CD4-positive, alpha-beta memory T cell (primary cell): ENCODE measurements around the gene HSD3B1. TPM values are rescaled to one million over a fixed set of nuclear protein-coding genes. Genes with fewer than 3 reads are reported as not detected.

Source experiments
- CTCF ChIA-PET: fragments of 350-600 bp; sonication (Branson Sonifier 250); formaldehyde crosslinking; loops from one replicate; lab custom pipeline; 2021; ENCODE audit warnings: inconsistent platforms; ENCODE audit not compliant: partially characterized antibody; lab: Charles Lee
- POLR2A ChIA-PET: fragments of 350-600 bp; sonication (Branson Sonifier 250); formaldehyde crosslinking; loops from one replicate; lab custom pipeline; 2021; ENCODE audit not compliant: partially characterized antibody; lab: Charles Lee
- DNase-seq, 5 donors: peaks; one replicate each; pipeline versions ENCODE4 v3.0.0 to v3.0.0-alpha.2; 2020 to 2022; ENCODE audit warnings: mixed read lengths in 1 of 5
- H3K27ac ChIP-seq: one replicate; pipeline ENCODE4 v1.7.0; 2013; ENCODE audit warnings: low read depth, low read length
- H3K27me3 ChIP-seq: 2 replicates; pipeline ENCODE4 v1.7.0; 2013; ENCODE audit warnings: mild to moderate bottlenecking, low read length, moderate library complexity; ENCODE audit not compliant: insufficient read depth
- H3K36me3 ChIP-seq: 2 replicates; pipeline ENCODE4 v1.7.0; 2013; ENCODE audit warnings: mild to moderate bottlenecking, low read length, moderate library complexity; ENCODE audit not compliant: insufficient read depth
- H3K4me1 ChIP-seq: 2 replicates; pipeline ENCODE4 v1.7.0; 2013; ENCODE audit warnings: mild to moderate bottlenecking, low read length, moderate library complexity; ENCODE audit not compliant: insufficient read depth
- H3K4me3 ChIP-seq, 2 donors: one replicate each; pipeline ENCODE4 v1.7.0; 2013; ENCODE audit warnings: low read length in 2 of 2, mild to moderate bottlenecking in 1 of 2
- H3K9me3 ChIP-seq, 2 donors: one replicate each; pipeline ENCODE4 v1.7.0; 2013; ENCODE audit warnings: low read length in 2 of 2, control low read depth in 1 of 2; ENCODE audit not compliant: control insufficient read depth in 1 of 2
- H3K27ac Mint-ChIP-seq, 7 donors: one replicate each; pipeline ENCODE4 v1.8.0; 2020 to 2021; ENCODE audit warnings: mixed read lengths in 7 of 7, mild to moderate bottlenecking in 6 of 7, inconsistent platforms in 3 of 7, moderate library complexity in 3 of 7
- H3K27me3 Mint-ChIP-seq, 2 donors: one replicate each; pipeline ENCODE4 v1.8.0; 2020 to 2021; ENCODE audit warnings: mixed read lengths in 2 of 2
- H3K36me3 Mint-ChIP-seq, 2 donors: one replicate each; pipeline ENCODE4 v1.8.0; 2020 to 2021; ENCODE audit warnings: mixed read lengths in 2 of 2, inconsistent platforms in 1 of 2, mild to moderate bottlenecking in 1 of 2
- H3K4me1 Mint-ChIP-seq, 4 donors: one replicate each; pipeline ENCODE4 v1.8.0; 2020 to 2021; ENCODE audit warnings: mixed read lengths in 4 of 4, mild to moderate bottlenecking in 1 of 4
- H3K4me3 Mint-ChIP-seq, 8 donors: one replicate each; pipeline ENCODE4 v1.8.0; 2020 to 2021; ENCODE audit warnings: mixed read lengths in 8 of 8, mild to moderate bottlenecking in 7 of 8, moderate library complexity in 6 of 8, inconsistent platforms in 3 of 8
- H3K9me3 Mint-ChIP-seq, 8 donors: one replicate each; pipeline ENCODE4 v1.8.0; 2020 to 2021; ENCODE audit warnings: mixed read lengths in 8 of 8, mild to moderate bottlenecking in 5 of 8, inconsistent platforms in 3 of 8, moderate library complexity in 1 of 8
- intact Hi-C: fragments of 100-400 bp; cut with micrococcal nuclease; formaldehyde crosslinking; loops from one replicate; pipeline ENCODE4 v1.15.1; 2023
- polyA plus RNA-seq, 2 donors: library from polyadenylated mRNA; unstranded; fragments of 300-500 nt; fragmentation: Illumina TruSeq; gene quantifications; one replicate each; pipeline ENCODE4 v1.2.3, GENCODE V29; 2021
- total RNA-seq, 2 experiments: library from RNA; stranded (reverse); gene quantifications; one replicate each; pipeline ENCODE4 v1.2.3, GENCODE V29; 2021

The HSD3B1 gene
- total RNA-seq (not detected), polyA plus RNA-seq (not detected)

DNA sequence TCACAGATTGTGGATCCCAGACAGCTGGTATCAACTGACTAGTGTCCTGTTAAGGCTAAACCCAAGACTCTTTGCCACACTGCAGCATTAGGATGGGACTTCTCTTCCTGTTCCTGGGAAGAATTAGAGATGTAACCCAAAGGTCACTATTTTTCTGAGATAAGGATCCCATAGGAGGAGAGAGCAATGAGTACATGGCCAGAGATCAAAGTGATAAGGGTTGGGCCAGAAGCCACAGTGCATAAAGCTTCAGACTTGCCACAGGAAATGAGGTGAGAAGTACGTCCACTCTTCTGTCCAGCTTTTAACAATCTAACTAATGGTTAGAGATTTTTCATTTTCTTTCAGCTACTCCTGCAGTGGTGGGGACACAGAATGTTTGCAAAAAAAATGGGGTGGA, at the start of gene HSD3B1:
Gene HSD3B1, plus strand, starts transcription at position 270 of the 400 bp plus-strand sequence. CDS start 267 bp downstream, outside the sequence.
- no peaks in the 10 kb centered on the region for H3K27me3 Mint-ChIP-seq
- no peaks in the 10 kb centered on the region for H3K4me1 ChIP-seq
- no peaks in the 10 kb centered on the region for H3K36me3 ChIP-seq
- no peak within 1 kb of the TSS for H3K27ac Mint-ChIP-seq
- no peak for DNase-seq
- no peak within 1 kb of the TSS for H3K4me3 Mint-ChIP-seq
- intact Hi-C loops: no loop called here
- H3K27me3 ChIP-seq: no peaks in the 10 kb centered on the region
- H3K4me3 ChIP-seq: no peak within 1 kb of the TSS
- ChIA-PET POLR2A (no interaction called here), CTCF (no interaction called here)
- H3K27ac ChIP-seq: no peak within 1 kb of the TSS
- no peaks in the 10 kb centered on the region for H3K9me3 ChIP-seq
- peaks cover 0 to 7% (median 3%) of the 10 kb centered on the region in 8 donors for H3K9me3 Mint-ChIP-seq
- no peaks in the 10 kb centered on the region for H3K4me1 Mint-ChIP-seq
- H3K36me3 Mint-ChIP-seq: no peaks in the 10 kb centered on the region

DNA sequence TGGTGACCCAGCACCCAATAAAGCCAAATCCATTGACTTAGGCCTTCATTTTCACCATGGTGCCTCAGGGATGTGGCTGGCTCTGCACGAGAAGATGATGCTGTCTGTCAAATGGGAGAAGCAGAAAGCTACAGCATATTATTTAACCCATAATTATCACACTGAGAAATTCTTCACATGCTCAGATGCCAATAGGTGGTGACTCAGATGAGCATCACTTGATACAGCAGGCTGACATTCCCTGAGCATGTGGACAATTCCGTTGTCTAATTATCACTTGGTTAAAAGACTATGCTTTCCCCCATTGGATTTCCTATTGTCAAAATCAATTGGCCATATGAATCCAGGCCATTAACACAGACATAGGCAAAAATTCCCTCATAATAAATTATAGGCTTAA, 44.0 kb upstream of the HSD3B1 start:
- no peaks in the 10 kb centered on the region for H3K4me1 Mint-ChIP-seq
- Histone ChIP-seq H3K4me3 (no peak overlapping the region), H3K4me1 (no peaks in the 10 kb centered on the region), H3K27ac (no peak overlapping the region), H3K9me3 (no peaks in the 10 kb centered on the region), H3K36me3 (no peaks in the 10 kb centered on the region), H3K27me3 (no peaks in the 10 kb centered on the region)
- ChIA-PET CTCF (no interaction called here), POLR2A (no interaction called here)
- no peaks in the 10 kb centered on the region for H3K36me3 Mint-ChIP-seq
- H3K27ac Mint-ChIP-seq: no peak overlapping the region
- H3K9me3 Mint-ChIP-seq: peaks cover 0 to 2% (median 0%) of the 10 kb centered on the region in 8 donors
- H3K4me3 Mint-ChIP-seq: no peak overlapping the region
- H3K27me3 Mint-ChIP-seq: peaks cover 1 to 2% of the 10 kb centered on the region in 2 donors
- intact Hi-C loops: no loop called here
- no peak for DNase-seq

DNA sequence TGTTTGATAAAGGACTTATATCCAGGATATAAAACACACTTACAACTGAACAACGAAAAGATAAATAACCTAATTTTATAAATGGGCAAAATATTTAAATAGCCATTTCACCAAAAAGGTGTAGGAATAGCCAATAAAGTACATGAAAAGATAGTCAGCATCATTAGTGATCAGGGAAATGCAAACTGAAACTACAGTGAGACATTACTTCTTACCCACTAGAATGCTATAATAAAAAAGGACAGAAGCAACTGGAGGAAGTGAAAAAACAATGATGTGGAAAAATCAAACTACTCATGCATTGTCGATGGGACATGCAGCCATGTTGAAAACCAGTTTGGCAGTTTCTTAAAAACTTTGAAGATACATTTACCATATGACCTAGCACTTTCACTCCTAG, 43.4 kb upstream of the HSD3B1 start:
- no peaks in the 10 kb centered on the region for H3K4me1 ChIP-seq
- H3K9me3 ChIP-seq: no peaks in the 10 kb centered on the region
- CTCF ChIA-PET: no interaction called here
- DNase-seq: no peak
- Mint-ChIP-seq H3K27me3 (peaks cover 1 to 2% of the 10 kb centered on the region in 2 donors), H3K4me1 (no peaks in the 10 kb centered on the region), H3K4me3 (no peak overlapping the region), H3K27ac (no peak overlapping the region), H3K9me3 (peaks cover 0 to 2% (median 0%) of the 10 kb centered on the region in 8 donors), H3K36me3 (no peaks in the 10 kb centered on the region)
- POLR2A ChIA-PET: no interaction called here
- H3K27ac ChIP-seq: no peak overlapping the region
- no peaks in the 10 kb centered on the region for H3K36me3 ChIP-seq
- intact Hi-C loops: no loop called here
- no peaks in the 10 kb centered on the region for H3K27me3 ChIP-seq
- H3K4me3 ChIP-seq: no peak overlapping the region

DNA sequence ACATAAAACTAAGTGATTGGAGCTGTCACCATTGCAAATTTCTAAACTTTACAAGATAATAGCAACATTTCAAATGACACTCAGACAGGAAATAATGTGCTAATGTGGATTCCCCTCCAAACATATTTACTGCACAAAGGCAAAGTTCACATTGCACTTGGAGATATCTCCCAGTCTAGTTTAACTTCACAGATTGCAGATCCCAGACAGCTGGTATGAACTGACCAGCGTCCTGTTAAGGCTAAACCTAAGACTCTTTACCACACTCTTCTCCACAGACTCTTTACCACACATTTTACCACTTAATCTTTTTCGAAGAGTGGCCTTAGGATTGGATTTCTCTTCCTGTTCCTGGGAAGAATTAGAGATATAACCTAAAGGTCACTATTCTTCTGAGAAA, 40.6 kb upstream of the HSD3B1 start:
- H3K27ac ChIP-seq: no peak overlapping the region
- intact Hi-C loops: no loop called here
- Mint-ChIP-seq H3K4me1 (no peaks in the 10 kb centered on the region), H3K4me3 (no peak overlapping the region), H3K27me3 (no peaks in the 10 kb centered on the region), H3K9me3 (no peaks in the 10 kb centered on the region), H3K36me3 (no peaks in the 10 kb centered on the region), H3K27ac (no peak overlapping the region)
- no peak overlapping the region for H3K4me3 ChIP-seq
- ChIA-PET CTCF (no interaction called here), POLR2A (no interaction called here)
- DNase-seq: no peak
- no peaks in the 10 kb centered on the region for H3K27me3 ChIP-seq
- no peaks in the 10 kb centered on the region for H3K36me3 ChIP-seq
- no peaks in the 10 kb centered on the region for H3K4me1 ChIP-seq
- no peaks in the 10 kb centered on the region for H3K9me3 ChIP-seq

GRCh38 chr1:119467219-119467618, 39.8 kb upstream of the HSD3B1 start:
- H3K27me3 ChIP-seq: no peaks in the 10 kb centered on the region
- POLR2A ChIA-PET: no interaction called here
- H3K27me3 Mint-ChIP-seq: no peaks in the 10 kb centered on the region
- H3K9me3 ChIP-seq: no peaks in the 10 kb centered on the region
- DNase-seq: no peak
- H3K9me3 Mint-ChIP-seq: no peaks in the 10 kb centered on the region
- H3K27ac ChIP-seq: no peak overlapping the region
- no peaks in the 10 kb centered on the region for H3K36me3 ChIP-seq
- no peak overlapping the region for H3K27ac Mint-ChIP-seq
- H3K4me3 ChIP-seq: no peak overlapping the region
- no peaks in the 10 kb centered on the region for H3K4me1 Mint-ChIP-seq
- intact Hi-C loops: no loop called here
- no peaks in the 10 kb centered on the region for H3K36me3 Mint-ChIP-seq
- no peak overlapping the region for H3K4me3 Mint-ChIP-seq
- CTCF ChIA-PET: no interaction called here
- no peaks in the 10 kb centered on the region for H3K4me1 ChIP-seq

DNA sequence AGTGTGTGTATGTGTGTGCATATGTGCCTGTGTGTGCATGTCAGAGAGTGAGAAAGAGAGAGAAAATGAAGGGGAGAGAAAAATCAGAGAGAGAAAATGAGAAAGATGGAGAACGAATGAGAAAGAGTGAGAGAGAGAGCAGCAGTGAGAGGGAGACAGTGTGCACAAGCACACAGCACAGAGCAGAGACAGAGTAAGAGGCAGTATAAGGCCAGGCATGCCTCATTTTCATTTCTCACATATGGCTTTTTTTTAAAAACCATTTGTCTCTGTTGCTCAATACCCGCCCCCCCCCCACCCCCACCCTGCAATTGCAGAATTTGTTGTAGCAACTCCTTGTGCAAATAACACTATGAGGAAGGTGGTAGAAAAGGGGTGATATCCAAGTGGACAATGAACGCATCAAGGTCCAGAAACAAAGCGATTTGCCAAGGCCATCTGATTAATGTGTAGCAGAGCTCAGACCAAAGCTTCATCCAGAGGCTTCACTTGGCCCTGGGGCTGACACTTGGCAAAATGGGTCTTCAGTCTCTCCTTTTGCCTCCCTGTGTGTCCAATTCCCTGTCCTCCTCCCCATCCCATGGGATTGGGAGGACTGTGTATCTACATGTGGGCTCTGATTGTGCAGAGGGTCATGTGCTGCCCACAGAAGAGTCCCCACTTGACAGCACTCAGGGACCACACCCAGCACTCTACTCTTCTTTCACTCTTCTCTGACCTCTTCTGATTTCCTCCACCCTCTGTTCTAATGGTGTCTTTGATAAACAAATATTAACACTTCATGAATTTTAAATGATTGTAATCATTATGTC, 38.9 kb upstream of the HSD3B1 start:
- Histone ChIP-seq H3K27me3 (no peaks in the 10 kb centered on the region), H3K4me1 (no peaks in the 10 kb centered on the region), H3K36me3 (no peaks in the 10 kb centered on the region), H3K4me3 (no peak overlapping the region), H3K9me3 (no peaks in the 10 kb centered on the region), H3K27ac (no peak overlapping the region)
- H3K4me3 Mint-ChIP-seq: no peak overlapping the region
- ChIA-PET POLR2A (no interaction called here), CTCF (no interaction called here)
- H3K27ac Mint-ChIP-seq: no peak overlapping the region
- no peaks in the 10 kb centered on the region for H3K4me1 Mint-ChIP-seq
- no peaks in the 10 kb centered on the region for H3K36me3 Mint-ChIP-seq
- intact Hi-C loops: no loop called here
- no peak for DNase-seq
- no peaks in the 10 kb centered on the region for H3K9me3 Mint-ChIP-seq
- H3K27me3 Mint-ChIP-seq: no peaks in the 10 kb centered on the region

DNA sequence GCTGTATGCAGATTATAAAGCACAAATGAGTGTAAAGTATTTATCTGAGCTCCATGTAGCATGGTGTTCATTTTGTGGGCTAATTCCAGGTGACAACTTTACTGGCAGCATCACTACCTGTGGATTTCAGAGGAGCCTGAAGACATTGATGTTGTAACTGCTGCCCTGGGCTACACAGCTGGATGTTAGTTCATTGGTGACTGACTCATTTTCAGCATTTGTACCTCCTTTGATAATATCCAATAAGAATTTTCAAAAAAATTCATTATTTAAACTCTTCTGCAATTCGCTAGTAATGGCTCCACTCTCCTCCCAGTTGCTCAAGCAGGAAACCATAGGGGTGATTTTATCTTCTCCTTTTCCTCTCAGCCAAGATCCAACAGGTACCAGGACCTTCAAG, 37.3 kb upstream of the HSD3B1 start:
- ChIA-PET POLR2A (no interaction called here), CTCF (no interaction called here)
- H3K27me3 Mint-ChIP-seq: no peaks in the 10 kb centered on the region
- H3K4me1 Mint-ChIP-seq: no peaks in the 10 kb centered on the region
- Histone ChIP-seq H3K4me1 (no peaks in the 10 kb centered on the region), H3K27ac (no peak overlapping the region), H3K36me3 (no peaks in the 10 kb centered on the region), H3K4me3 (no peak overlapping the region), H3K27me3 (no peaks in the 10 kb centered on the region), H3K9me3 (no peaks in the 10 kb centered on the region)
- H3K27ac Mint-ChIP-seq: no peak overlapping the region
- intact Hi-C loops: no loop called here
- no peaks in the 10 kb centered on the region for H3K36me3 Mint-ChIP-seq
- DNase-seq: no peak
- no peaks in the 10 kb centered on the region for H3K9me3 Mint-ChIP-seq
- H3K4me3 Mint-ChIP-seq: no peak overlapping the region
